Stimulated activated CD8-positive, alpha-beta memory T cell treated with anti-CD3 and anti-CD28 coated beads, Interleukin-4, amount 100 ng/mL, for 24 hours (primary cell): ENCODE measurements around the gene GALNT11.

Experiments used
- DNase-seq: peaks from one replicate; pipeline ENCODE4 v3.0.0-alpha.2; 2020; ENCODE audit warnings: low read depth

GALNT11 gene

DNA sequence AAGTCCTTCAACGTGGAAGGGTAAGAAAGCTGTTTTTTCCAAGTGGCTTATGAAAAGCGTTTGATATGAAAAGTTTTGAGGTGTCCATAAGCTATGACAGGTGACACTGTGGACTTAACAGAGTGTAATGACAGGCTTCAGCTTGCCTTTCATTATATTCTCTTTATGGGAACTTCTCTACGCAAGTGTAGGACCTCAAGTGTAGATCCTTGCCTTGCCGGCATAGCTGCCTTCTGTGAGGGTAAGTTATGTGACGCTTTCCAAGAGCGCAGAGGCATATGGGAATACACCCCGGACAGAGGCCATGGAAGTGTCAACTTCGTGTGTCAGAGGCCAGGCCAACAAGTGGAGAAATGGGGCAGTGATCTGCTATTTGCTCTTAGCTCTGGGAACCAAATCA lies 91.9 kb downstream of the GALNT11 start:
- DNase-seq, result no peak

DNA sequence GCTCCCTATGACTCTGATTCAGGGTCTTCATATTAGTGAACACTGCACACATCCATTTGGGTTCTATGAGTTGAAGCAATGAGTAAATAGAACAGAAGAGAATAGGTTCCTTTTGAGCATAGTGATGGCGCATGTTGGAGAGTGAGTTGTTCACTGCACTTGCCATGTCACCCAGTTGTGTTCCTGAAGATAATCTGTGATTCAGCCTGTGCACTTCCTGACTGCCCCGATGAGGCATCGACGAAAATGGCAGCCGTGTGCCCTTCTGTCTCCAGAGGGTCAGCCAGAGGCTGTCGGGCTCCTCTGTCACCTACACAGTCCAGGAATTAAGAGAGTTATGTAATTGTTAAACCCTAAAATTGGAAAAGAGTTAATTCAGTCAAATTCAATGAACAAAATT lies 94.7 kb downstream of the GALNT11 start:
- DNase-seq, result no peak

DNA sequence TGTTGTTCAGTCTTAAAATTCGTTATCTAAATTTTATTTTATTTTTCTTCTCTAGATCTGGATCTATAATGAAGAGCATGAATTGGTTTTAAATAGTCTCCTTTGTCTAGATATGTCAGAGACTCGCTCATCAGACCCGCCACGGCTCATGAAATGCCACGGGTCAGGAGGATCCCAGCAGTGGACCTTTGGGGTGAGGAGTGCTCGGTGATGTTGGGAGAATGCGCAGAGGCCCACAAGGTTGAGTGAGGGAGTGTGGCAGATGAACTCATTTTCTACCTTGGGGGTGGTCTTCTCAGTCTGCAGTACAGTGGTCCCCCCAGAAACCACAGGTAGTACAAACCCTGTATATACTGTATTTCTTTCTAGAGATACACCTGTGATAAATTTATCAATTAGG lies 95.3 kb downstream of the GALNT11 start:
- no peak for DNase-seq

DNA sequence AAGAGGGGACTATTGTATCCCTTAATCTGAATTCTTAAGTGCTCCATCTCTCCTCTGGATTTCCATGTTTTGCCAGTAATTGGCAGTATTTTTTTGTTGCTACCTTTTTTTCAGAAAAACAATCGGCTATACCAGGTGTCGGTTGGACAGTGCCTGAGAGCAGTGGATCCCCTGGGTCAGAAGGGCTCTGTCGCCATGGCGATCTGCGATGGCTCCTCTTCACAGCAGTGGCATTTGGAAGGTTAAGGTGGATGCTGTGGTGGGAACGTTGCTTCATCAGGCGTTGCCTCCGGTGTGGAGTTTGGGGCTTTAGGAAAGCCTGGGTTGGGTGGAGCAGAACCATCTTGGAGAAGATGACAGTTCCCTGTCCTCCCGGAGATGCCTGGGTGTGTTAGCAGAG lies 96.0 kb downstream of the GALNT11 start:
- no peak for DNase-seq

DNA sequence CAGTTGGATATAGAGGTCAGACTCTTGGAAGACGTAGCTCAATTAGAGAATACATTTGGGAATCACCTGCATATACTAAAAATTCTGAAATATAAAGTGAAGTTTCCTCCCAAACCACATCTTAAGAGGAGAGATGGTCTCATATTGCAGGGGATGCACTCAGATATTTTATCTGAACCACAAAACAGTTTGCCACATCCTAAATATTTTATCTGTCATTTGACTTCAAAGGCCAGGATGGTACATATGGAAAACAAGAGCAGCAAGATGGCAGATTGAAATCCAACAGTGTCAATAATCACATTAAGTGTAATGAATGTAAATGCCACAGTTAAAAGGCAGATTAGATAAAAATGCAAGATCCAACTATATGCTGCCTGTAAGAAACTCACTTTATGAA lies 97.1 kb downstream of the GALNT11 start:
- DNase-seq, result no peak

DNA sequence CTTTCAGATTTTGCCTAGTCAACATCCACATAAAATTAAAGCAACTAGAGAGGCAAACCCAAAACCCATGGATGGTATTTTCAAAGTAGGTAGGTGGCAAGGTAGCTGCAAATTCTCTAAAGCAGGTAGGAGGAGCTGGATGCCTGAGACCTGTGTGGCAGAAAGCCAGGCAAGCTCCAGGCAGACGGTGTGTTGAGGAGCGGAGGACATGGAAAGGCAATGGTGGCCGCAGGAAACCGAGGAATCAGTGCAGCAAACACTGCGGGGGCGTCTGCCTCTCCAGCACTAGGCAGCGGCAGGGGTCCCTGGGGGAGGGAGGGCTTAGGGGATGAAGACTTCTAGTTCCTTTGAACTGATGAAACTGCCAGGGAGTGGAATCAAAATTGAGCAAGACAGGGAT lies 101.3 kb downstream of the GALNT11 start:
- DNase-seq, result no peak

DNA sequence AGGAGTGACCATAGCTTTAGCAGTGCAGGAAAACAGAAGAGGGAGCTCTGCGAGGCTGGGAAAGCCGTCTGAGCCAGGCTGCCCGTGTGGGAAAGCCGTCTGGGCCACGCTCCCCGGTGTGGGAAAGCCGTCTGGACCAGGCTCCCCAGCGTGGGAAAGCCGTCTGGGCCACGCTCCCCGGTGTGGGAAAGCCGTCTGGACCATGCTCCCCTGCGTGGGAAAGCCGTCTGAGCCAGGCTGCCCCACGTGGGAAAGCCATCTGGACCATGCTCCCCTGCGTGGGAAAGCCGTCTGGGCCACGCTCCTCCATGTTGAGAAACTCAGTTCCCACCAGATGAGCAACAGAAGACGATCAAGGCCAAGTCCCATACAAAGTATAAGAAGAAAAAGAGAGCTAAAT lies 101.8 kb downstream of the GALNT11 start:
- no peak for DNase-seq

DNA sequence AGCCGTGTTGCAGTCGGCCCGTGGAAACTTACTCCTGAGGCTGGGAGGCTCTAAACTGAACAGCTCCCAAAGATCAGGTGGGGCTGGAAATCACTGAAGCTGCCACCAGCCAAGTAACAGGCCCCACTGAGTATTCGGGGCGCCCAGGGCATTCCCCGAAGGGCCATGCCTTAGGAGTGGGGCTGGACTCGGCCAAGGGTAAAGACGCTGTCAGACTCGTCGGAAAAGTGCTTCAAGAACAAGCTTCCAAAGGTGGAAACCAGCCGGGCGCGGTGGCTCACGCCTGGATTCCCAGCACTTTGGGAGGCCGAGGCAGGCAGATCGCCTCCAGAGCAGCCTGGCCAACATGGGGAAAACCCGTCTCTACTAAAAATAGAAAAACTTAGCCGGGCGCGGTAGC lies 102.8 kb downstream of the GALNT11 start:
- no peak for DNase-seq

DNA sequence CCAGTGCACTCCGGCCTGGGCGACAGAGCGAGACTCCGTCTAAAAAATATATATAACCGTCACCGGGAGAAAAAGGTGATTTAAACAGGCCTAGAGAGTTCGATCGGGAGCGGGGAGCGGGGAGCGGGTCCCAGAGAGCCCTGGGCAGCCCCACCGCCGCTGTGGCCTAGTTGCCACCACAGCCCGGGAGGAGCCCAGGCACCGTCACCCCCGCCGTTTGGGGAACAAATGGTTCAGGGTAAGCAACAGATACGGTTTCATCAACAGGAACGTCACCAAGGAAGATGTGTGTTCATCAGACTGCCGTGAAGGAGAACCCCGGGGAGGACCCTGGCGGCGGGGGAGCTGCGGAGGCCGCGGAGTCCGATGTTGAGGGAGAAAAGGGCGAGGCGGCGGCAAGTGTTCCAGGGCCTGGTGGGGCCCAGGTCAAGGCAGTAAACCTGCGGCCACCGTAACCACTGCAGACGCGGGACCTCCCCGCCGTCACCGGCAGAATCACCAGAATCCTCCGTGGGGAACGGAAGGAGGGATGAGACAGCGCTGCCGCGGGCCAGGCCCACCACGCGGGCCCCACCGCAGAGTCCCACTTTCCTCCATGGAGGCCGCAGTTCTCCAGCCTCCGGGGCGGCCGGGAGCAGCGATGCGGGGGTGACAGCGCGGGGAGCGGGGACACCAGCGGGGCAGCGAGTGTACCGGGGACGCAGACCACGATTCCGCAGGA lies 103.4 kb downstream of the GALNT11 start:
- DNase-seq, result no peak

DNA sequence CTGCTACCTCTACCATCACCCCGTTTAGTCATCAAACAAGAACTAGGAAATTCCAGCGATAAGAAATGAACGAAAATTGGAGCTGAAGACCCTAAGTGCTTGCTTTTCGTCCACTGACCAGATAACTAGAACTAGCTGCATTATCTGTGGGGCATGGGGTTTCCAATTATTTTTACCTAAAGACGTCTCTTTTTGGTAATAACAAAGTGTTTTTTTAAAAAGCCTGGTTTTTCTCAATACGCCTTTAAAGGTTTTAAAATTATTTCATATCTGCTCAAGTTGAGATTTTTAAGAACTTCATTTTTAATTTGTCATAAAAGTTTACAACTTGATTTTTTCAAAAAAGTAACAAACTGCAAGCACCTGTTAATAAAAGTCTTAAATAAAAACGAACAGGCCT lies 104.2 kb downstream of the GALNT11 start:
- DNase-seq, result no peak

DNA sequence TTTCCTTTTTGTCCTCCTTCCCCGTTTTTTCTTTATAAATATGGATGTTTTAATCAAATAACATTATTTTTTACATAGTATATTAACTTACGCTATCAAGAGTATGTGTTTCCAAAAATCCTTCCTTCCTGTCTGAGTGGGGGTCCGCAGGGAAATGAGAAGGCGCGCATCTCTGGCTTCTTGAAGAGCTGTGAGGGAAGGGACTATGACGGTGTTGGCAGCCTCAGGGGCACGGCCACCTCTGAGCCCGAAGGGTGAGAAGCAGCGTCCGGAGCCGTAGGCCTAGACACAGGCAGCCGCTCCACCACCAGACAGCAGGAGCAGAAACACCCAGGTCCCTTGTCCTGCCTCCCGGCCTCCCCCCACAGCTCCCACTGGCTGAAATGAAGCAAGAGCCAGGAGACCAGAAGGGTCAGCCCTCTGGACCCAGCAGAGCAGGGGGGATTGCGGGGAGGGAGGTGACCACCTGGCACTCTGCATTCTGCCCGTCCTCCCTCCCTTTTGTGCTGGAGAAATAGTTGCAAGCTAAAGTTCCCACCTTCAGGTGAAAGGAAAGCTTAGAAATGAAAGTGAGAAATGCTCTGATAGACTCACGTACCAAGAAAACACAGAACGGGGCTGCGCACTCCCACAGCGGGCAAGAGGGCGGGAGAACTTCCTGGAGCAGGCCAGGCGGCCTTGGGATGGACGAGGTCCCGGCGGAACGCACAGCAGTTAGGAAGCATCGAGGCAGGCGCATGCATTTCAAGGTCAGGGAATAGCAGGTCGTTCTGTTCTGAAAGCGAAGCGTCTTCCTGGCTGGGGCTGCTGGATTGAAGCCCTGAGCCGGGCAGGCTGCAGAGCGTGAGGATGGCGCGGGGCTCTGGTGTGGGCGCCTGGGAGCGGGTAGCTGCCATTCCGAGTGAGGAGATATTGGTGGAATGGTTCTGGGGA lies 105.5 kb downstream of the GALNT11 start:
- no peak for DNase-seq

DNA sequence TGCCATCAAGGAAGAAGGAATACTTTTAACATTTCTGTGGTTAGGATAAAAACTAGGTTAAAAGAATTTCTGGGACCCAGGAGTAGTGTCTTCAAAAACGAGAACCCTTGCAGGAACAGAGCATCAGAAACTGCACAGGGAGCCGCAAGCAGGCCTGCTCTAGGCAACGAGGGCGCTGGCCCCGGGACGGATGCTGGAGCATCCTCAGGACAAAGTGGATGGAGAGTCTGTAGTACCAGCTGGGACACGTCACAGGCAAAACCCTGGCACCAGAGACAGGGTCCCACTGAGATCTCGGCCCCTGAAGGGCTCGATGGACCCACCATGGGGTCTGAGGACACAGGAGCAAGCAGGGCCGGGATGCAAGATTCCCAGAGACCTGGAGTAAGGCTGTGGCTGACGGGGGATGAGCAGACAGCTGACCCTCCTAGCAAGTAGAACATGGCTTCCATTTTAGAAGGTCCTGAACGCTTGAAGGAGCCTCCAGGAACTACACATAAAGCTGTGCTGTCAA lies 106.6 kb downstream of the GALNT11 start:
- no peak for DNase-seq

DNA sequence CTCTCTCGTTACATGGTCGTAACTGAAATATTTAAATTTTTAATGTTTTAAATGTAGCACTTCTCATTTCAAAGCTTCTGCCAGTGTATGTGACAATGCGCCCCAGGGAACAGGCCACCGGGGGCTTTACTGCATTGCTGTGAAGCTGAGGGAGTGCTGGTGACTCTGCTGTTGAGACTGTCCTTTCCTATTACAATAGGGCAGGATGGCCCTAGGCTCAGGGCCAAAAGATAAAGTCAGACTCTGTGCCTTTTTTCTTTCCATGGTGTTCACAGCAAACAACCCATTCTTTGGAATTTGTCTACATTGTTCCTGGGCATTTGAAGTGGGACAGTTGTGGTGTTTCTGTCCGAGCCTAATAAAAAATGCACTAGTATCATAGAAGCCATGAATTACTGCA lies 107.3 kb downstream of the GALNT11 start:
- no peak for DNase-seq

DNA sequence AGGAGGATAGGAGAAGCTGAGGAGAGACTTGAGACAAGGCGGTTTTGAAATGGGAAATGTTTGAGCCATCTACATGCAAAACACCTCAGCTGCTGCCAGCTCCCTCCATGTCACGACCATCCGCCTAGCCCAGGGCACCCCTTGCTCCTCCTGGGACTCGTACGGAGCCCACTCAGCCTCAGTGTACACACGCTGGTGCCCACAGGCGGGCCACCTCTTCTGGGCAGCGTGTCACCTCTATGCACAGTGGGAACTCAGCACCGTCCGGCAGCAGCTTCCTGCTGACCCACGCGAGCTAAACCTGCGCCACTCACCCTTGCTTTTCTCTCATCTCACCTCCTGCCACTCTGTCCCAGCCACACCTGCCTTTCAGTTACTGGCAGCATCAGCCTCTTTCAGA lies 108.3 kb downstream of the GALNT11 start:
- DNase-seq, result no peak

DNA sequence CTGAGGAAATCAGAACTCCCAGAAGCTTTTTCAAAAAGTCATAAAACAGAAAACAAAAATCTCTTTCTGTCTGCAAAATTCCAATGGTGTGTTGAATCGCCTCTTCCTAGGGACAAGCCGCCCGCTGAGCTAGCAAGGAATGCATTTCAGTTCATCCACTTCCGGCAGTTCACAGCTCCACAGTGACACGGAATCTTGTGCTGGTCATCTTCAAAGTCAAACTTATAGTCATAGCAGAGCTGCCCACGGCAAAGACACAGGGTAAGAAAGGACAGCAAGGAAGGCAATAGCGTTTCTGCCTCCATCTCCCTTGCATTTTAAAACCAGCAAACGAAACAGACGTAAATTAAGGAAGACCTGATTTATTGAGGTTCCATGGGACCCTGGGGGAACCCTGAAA lies 111.2 kb downstream of the GALNT11 start:
- no peak for DNase-seq

DNA sequence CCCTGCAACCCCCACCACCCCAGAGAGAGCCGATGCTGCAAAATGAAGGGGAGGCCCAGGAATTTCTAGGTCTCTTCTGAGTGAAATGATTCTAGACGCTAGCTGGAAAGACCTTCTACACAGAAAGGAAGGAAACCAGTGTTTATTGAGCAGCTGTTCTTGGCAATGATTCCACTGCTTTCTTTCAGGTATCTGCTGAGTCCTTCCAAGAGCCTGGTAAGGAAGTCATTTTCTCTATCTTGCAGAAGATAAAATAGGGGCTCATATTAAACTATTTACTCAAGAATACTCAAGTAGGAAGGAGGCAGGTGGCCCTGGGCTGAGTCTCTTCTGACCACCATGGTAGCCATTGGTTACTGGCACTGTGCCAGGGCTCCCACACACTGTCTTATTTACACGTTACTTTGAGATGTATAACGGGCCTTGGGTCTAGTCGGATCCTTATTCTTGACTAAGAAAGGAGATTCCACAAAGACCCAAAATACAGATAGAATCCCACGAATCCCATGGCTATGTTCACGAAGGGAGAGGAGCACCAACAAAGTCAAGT lies 112.1 kb downstream of the GALNT11 start:
- no peak for DNase-seq

DNA sequence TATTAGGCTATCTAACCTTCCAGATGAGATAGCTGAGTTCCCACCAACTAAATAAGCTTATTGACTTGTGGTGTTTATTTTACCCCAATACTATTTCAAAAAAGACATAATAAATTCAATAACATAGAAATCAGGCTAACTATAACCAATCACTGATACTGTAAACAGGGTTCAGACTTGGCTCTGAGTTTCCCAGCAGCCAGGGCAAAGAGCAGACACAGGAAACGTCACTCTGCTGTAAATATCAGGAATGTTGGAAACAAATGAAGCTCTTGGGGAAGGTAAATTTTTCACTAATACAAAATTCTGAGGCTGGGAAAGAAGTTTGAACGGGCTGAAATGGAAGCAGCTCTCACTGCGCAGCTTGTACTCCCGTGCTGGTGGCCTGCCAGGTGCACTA lies 114.6 kb downstream of the GALNT11 start:
- no peak for DNase-seq

DNA sequence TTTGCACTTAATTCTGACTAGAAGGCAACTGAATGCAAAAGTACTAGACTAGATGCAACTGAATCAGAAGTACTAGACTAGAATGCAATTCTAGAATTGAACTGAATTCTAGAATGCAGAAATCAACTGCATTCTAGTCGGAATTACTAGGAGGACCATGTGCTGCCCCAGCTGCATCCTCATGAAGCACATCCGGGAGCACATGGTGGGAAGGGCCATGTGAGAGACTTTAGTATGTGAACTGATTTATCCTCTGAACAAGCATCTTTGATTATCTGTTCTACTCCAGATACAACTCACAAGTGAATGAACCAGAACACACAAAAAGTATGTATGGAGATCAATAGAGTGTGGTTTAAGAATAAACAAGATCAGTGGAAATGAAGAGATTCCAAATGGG lies 115.1 kb downstream of the GALNT11 start:
- DNase-seq, result no peak

DNA sequence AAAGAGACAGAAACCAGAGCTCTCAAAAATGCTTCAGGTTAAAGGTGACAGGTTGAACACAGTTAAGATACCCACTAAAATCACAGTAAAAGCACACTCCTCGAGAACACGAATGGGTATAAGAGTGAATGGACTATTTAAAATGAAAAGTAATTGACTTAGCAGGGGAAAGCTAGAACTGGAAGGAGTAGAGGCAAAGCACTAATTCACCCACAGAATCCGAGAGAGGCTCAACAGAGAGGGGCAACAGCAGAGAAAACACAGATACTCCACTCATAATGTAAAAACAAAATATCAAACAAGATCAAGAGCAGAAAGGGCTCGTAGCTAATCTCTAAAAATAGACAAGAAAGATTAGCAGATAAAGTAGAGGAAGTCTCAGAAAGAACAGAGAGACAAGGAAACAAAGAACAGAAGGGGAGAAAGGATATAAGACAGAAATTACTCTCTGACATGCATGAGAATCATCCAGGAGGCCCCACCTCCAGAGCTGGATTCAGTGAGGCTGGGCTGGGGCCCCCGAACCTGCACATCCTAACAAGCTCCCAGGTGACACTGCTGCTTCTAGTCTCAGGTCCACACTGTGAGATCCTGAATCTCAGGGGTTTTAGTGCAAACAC lies 117.6 kb downstream of the GALNT11 start:
- DNase-seq, result no peak

DNA sequence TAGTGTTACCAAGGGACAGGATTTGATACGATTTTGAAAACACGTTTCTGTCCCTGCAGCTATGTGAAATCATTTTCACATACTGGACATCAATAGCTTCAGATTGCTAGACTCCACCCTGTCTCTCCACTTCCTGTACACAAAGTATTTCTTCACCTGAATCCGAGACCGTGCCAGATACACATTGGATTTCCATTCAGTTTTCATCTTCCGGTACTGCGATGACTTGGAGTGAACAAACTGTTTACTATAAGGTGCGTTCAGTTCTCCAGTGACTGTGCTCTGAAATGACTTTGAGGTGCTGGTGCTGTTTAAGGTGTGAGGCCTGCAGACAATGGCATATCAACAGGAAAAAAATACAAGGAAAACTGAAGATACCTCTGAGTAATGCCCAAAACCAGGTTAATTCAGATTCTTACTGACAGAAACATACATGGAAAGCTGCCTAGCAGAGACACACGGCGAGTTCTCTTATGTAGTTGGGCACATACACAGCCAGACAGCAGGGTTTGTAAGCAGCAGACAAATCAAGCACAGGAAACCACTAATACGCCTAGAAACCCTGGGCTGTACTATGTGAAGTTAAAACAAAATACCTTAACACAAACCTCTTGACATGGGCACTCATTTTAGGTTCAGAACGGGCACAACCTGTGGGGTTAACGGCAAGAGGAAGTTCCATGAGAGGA lies 119.2 kb downstream of the GALNT11 start:
- no peak for DNase-seq

DNA sequence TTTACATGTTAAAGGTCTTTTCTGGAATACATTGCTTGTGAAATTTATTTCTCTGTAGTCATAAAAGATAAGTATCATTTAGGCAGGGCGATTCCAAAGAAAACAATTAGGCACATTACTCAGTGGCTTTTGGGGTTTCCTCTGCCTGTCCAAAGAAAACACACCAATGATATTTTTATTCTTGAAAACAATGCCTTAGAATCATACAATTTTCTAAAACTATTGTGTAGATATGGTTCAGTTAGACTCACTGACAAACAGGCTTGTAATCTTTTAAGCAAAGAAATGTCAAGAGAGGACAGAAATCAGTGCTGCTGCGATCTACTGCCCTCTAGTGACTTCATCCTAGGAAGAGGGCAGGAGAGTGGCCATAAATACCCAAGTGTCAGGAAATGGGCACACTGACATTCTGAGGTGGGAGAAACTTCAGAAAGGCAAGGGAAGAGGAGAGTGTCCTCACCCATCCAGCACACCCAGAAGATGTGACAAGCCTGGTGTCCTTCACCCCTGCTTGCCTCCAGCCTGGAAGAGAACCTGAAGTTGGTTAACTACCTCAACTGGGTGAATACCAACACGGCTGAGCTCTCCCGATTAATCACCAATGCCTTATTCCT lies 120.5 kb downstream of the GALNT11 start:
- DNase-seq, result no peak

DNA sequence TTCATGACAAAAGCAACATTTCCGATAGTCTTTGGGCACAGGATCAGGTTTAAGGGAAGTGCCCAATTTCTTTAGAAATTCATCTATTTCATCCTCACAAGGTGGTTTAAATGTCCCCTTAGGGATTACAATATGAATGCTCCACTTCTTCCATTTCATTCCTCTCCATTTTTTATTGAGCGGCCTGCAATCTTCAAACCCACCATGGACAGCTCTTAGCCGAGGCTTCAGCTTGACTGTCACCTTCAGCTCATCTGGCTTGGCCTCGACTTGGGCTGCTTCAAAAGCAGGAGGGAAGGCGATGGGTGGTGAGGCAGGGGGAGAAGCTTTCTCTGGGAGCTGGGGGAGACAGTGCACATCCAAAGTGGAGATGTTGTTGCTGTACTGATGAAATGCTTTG lies 123.2 kb downstream of the GALNT11 start:
- DNase-seq, result no peak
